Nucleus accumbens (tissue), 56 donors: Measurements from ENCODE around the gene RNF150.

Experiments
- DNase-seq, 56 donors: peaks; one replicate each; lab custom pipeline; 2025; lab: John Stamatoyannopoulos, UW

Gene RNF150

GRCh38 chr4:140932501-140933045 lies 200.7 kb downstream of the RNF150 start:
- no peak for DNase-seq

- DNase-seq: no peak
Observed at GRCh38 chr4:140931911-140932310, 201.4 kb downstream of the RNF150 start.

GRCh38 chr4:140930557-140930956 lies 202.7 kb downstream of the RNF150 start:
- DNase-seq: peak in 36 of 56 donors; percentile 4 to 89 (median 37)

GRCh38 chr4:140930011-140930410 lies 203.3 kb downstream of the RNF150 start:
- DNase-seq: no peak

GRCh38 chr4:140928880-140929279 lies 204.4 kb downstream of the RNF150 start:
- no peak for DNase-seq

- DNase-seq: no peak
Observed at GRCh38 chr4:140926672-140927071, 206.6 kb downstream of the RNF150 start.

GRCh38 chr4:140925417-140925816 lies 207.9 kb downstream of the RNF150 start:
- DNase-seq: no peak

GRCh38 chr4:140924761-140925392 lies 208.4 kb downstream of the RNF150 start:
- DNase-seq: peak in 3 of 56 donors; percentile 12 to 21 (median 17)

GRCh38 chr4:140906993-140907962 lies 226.0 kb downstream of the RNF150 start:
- DNase-seq: no peak

- peak in 2 of 56 donors; percentile 7 to 18 for DNase-seq
Observed at GRCh38 chr4:140904904-140905303, 228.4 kb downstream of the RNF150 start.

GRCh38 chr4:140903522-140904475 lies 229.5 kb downstream of the RNF150 start:
- no peak for DNase-seq

- no peak for DNase-seq
Observed at GRCh38 chr4:140901736-140902336, 231.4 kb downstream of the RNF150 start.

GRCh38 chr4:140893939-140894338 lies 239.3 kb downstream of the RNF150 start:
- DNase-seq: no peak

- no peak for DNase-seq
Observed at GRCh38 chr4:140888054-140888453, 245.2 kb downstream of the RNF150 start.

- no peak for DNase-seq
Observed at GRCh38 chr4:140887467-140887866, 245.8 kb downstream of the RNF150 start.

GRCh38 chr4:140884431-140885058 lies 248.7 kb downstream of the RNF150 start:
- DNase-seq: peak in 10 of 56 donors; percentile 1 to 41 (median 8)

- no peak for DNase-seq
Observed at GRCh38 chr4:140877781-140878180, 255.5 kb downstream of the RNF150 start.

GRCh38 chr4:140876615-140877364 lies 256.5 kb downstream of the RNF150 start:
- DNase-seq: no peak
